GM12878 (cell line): ENCODE results near the gene PLEK2. TPM values are rescaled to one million over a fixed set of nuclear protein-coding genes. Genes with fewer than 3 reads are reported as not detected.

Experiments
- ATAC-seq: fragments of 200-7000 bp; cut with Tn5 transposase; 3 replicates; pipeline ENCODE4 v1.9.1; 2020; ENCODE audit warnings: mild to moderate bottlenecking, moderate library complexity
- BruUV-seq: library from RNA; stranded (reverse); fragments of 400-500 nt; replicated peaks from 2 replicates; lab custom pipeline; 2021; lab: Mats Ljungman, UMichigan
- CTCF ChIA-PET: fragments of 300-600 bp; sonication (Branson Sonifier 250); formaldehyde crosslinking; extraction: SDS; loops from one replicate; lab custom pipeline; 2021; ENCODE audit warnings: inconsistent platforms; lab: Yijun Ruan, JAX
- POLR2A ChIA-PET: fragments of 350-600 bp; formaldehyde crosslinking; extraction: SDS; loops from one replicate; lab custom pipeline; 2021; ENCODE audit warnings: inconsistent platforms; lab: Charles Lee
- RAD21 ChIA-PET: fragments of 300-600 bp; sonication (Branson Sonifier 250); formaldehyde crosslinking; loops from one replicate; lab custom pipeline; 2023; ENCODE audit warnings: antibody characterized with exemption; ENCODE audit not compliant: unreplicated experiment; lab: Charles Lee
- SMC1A ChIA-PET: fragments of 300-600 bp; sonication (Branson Sonifier 250); formaldehyde crosslinking; loops from one replicate; lab custom pipeline; 2023; ENCODE audit not compliant: unreplicated experiment, uncharacterized antibody; lab: Charles Lee
- DNase-seq: peaks from one replicate; pipeline ENCODE4 v3.0.0-alpha.2; 2011; ENCODE audit warnings: low read depth, low spot score
- FAIRE-seq: peaks from 3 replicates; lab custom pipeline; 2011; peaks lifted over from hg19 to GRCh38; lab: Jason Lieb, UNC
- H2AFZ ChIP-seq: 2 replicates; pipeline ENCODE4 v1.6.0; 2011; ENCODE audit warnings: low read depth, low read length, control low read depth; ENCODE audit not compliant: control insufficient read depth
- H3K27ac ChIP-seq: 2 replicates; pipeline ENCODE4 v1.5.1; 2011; ENCODE audit warnings: control low read depth; ENCODE audit not compliant: control insufficient read depth, insufficient read depth
- H3K27me3 ChIP-seq, 2 experiments: replicated peaks in 1 of 2; 2 replicates each; pipeline versions ENCODE4 v1.6.0 to v1.6.1; 2011; ENCODE audit warnings: low read length in 1 of 2; ENCODE audit not compliant: control insufficient read depth in 2 of 2, insufficient read depth in 2 of 2
- H3K36me3 ChIP-seq, 2 experiments: 2 replicates each; pipeline ENCODE4 v1.5.1; 2011; ENCODE audit warnings: low read length in 1 of 2; ENCODE audit not compliant: control insufficient read depth in 2 of 2, insufficient read depth in 2 of 2
- H3K4me1 ChIP-seq: 2 replicates; pipeline ENCODE4 v1.6.1; 2011; ENCODE audit warnings: mild to moderate bottlenecking, low read length, moderate library complexity, mixed read lengths; ENCODE audit not compliant: control insufficient read depth, insufficient read depth
- H3K4me2 ChIP-seq: 2 replicates; pipeline ENCODE4 v1.6.0; 2011; ENCODE audit warnings: control low read depth; ENCODE audit not compliant: control insufficient read depth, insufficient read depth
- H3K4me3 ChIP-seq: fragments of 200-600 bp; sonication (generic); 2 replicates; pipeline ENCODE4 v1.5.1; 2016
- H3K79me2 ChIP-seq: 2 replicates; pipeline ENCODE4 v1.6.0; 2011; ENCODE audit warnings: low read length; ENCODE audit not compliant: control insufficient read depth, insufficient read depth
- H3K9ac ChIP-seq: 2 replicates; pipeline ENCODE4 v1.8.0; 2011; ENCODE audit warnings: low read length, control low read depth, mixed read lengths; ENCODE audit not compliant: control insufficient read depth, insufficient read depth
- H3K9me3 ChIP-seq: replicated peaks from 3 replicates; pipeline ENCODE4 v1.5.1; 2011; ENCODE audit warnings: mild to moderate bottlenecking, low read length; ENCODE audit not compliant: control insufficient read depth, insufficient read depth
- H4K20me1 ChIP-seq: 2 replicates; pipeline ENCODE4 v1.6.0; 2011; ENCODE audit not compliant: control insufficient read depth, insufficient read depth
- BCL11A ChIP-seq: IDR thresholded peaks from 2 replicates; pipeline ENCODE4 v1.6.1; 2011; ENCODE audit warnings: low read depth, low read length
- IRF3 ChIP-seq: fragments of 450-650 bp; IDR thresholded peaks from 2 replicates; pipeline ENCODE4 v1.6.1; 2014; ENCODE audit warnings: mild to moderate bottlenecking
- KAT2A ChIP-seq: conservative IDR thresholded peaks from 2 replicates; pipeline ENCODE4 v1.6.1; 2011; ENCODE audit warnings: low read depth, low read length; ENCODE audit not compliant: control insufficient read depth
- POLR2AphosphoS5 ChIP-seq: IDR thresholded peaks from 2 replicates; pipeline ENCODE4 v1.6.1; 2011; ENCODE audit warnings: mild to moderate bottlenecking, low read length, inconsistent platforms
- STAT1 ChIP-seq: fragments of 450-650 bp; conservative IDR thresholded peaks from 2 replicates; pipeline ENCODE4 v1.6.1; 2014; ENCODE audit warnings: antibody characterized with exemption, mild to moderate bottlenecking
- STAT3 ChIP-seq: IDR thresholded peaks from 2 replicates; pipeline ENCODE4 v1.6.1; 2011; ENCODE audit warnings: low read depth, low read length, improper control_type of control experiment
- TAF1 ChIP-seq: IDR thresholded peaks from 2 replicates; pipeline ENCODE4 v1.6.1; 2011; ENCODE audit warnings: mild to moderate bottlenecking, low read depth, low read length, borderline replicate concordance
- ZNF592 ChIP-seq: fragments of 450-650 bp; IDR thresholded peaks from 2 replicates; pipeline ENCODE4 v1.6.1; 2017; ENCODE audit warnings: mild to moderate bottlenecking, moderate library complexity
- WGBS: methylation state at CpG from one replicate; pipeline ENCODE4 v1.1.6; 2016; ENCODE audit warnings: low lambda C conversion rate; ENCODE audit not compliant: insufficient replicate concordance, insufficient coverage; ENCODE audit errors: missing lambda C conversion rate; 5-methylcytosine and 5-hydroxymethylcytosine counted together
- in situ Hi-C: fragments of 300-500 bp; cut with MboI; formaldehyde crosslinking; loops from 9 replicates; pipeline ENCODE4 v1.14.3; 2018; ENCODE audit warnings: mixed read lengths
- intact Hi-C: fragments of 100-400 bp; cut with micrococcal nuclease; formaldehyde crosslinking; loops from one replicate; pipeline ENCODE4 v1.14.2; 2022; ENCODE audit not compliant: unreplicated experiment
- polyA plus RNA-seq, 11 experiments: library from polyadenylated mRNA; depleted of rRNA in 4 of 11; unstranded in 6 of 11; stranded (reverse) in 5 of 11; fragments of >200 nt; fragmentation: Nextera tagmentation in 4 of 11; fragmentation: Illumina TruSeq in 1 of 11; extraction: Ambion mirVana in 4 of 11; extraction: Trizol in 1 of 11; gene quantifications; 1 replicate in 1 of 11; 2 replicates in 10 of 11; pipeline versions ENCODE4 v1.2.1 to v1.2.3, GENCODE V29; 2011 to 2016; ENCODE audit warnings: inconsistent platforms in 2 of 11, missing spikeins in 2 of 11, low read depth in 1 of 11
- total RNA-seq, 4 experiments: library from RNA; depleted of rRNA in 3 of 4; stranded (reverse); fragments of >200 nt in 3 of 4; fragmentation: Illumina TruSeq in 1 of 4; extraction: Trizol in 1 of 4; gene quantifications; 2 replicates each; pipeline versions ENCODE4 v1.2.1 to v1.2.3, GENCODE V29; 2013 to 2021

PLEK2 gene
- total and polyA plus RNA-seq, 10 of the 15 experiments (the other 5 are each of a cell fraction or from before 2014, with no cell fraction given) = 0.08 to 0.20 TPM; not detected in 8

GRCh38 chr14:67426161-67426560 is 14.2 kb upstream of the PLEK2 start (continued):
- TF ChIP-seq IRF3 = no peak

- ChIA-PET POLR2A (no interaction called here), SMC1A (interaction anchor here (1.1 to 10.2 kb wide), 13 partner anchors 9 to 1066 kb away, joined by 3 to 185 read pairs (median 5); partner anchors contain the start of gene RDH12), RAD21 (interaction anchor here (1.3 to 8.8 kb wide), 5 partner anchors 102 to 278 kb away, joined by 3 to 176 read pairs (median 26); no protein-coding TSS in a partner anchor), CTCF (interaction anchor here (0.6 to 21.1 kb wide), 12 partner anchors 8 to 349 kb away, joined by 3 to 583 read pairs (median 6); partner anchors contain the start of genes PLEKHH1 and RDH12)
- Histone ChIP-seq H3K4me1 (no peaks in the 10 kb centered on the region), H3K36me3 (no peaks in the 10 kb centered on the region), H3K9ac (no peak overlapping the region), H3K79me2 (no peaks in the 10 kb centered on the region), H3K27ac (no peak overlapping the region), H2AFZ (no peak overlapping the region), H3K4me2 (no peak overlapping the region), H3K9me3 (no peaks in the 10 kb centered on the region), H3K4me3 (no peak overlapping the region), H4K20me1 (no peaks in the 10 kb centered on the region), H3K27me3 (peaks cover 0 to 6% of the 10 kb centered on the region in 2 experiments; a peak in 2 of 4 replicates)
- 0% methylated on average over 4 of the region's 4 CpGs for WGBS
- no TSS peak for BruUV-seq
- FAIRE-seq (no peak), ATAC-seq (no peak), DNase-seq (no peak)
- intact Hi-C loops (loop anchor here (2.0 kb wide), 2 partner anchors 241 to 279 kb away; no protein-coding TSS in a partner anchor), in situ Hi-C loops (loop anchor here (5.0 to 10.0 kb wide), 2 partner anchors 142 to 279 kb away; partner anchors contain the start of gene RDH12)
- TF ChIP-seq POLR2AphosphoS5 (no peak), STAT3 (no peak), BCL11A (no peak), ZNF592 (no peak), TAF1 (no peak), KAT2A (no peak), STAT1 (no peak)
Observed at GRCh38 chr14:67425608-67426007, 13.6 kb upstream of the PLEK2 start.
